A549 treated with Hydrocortisone at 1 μM for 4 hours (cell line): ENCODE measurements around the gene TMEM121. TPM values are rescaled to one million over a fixed set of nuclear protein-coding genes. Genes with fewer than 3 reads are reported as not detected.

Experiments used
- total RNA-seq: library from RNA; stranded (reverse); fragments of 200-300 nt; extraction: Qiagen RNA extraction; gene quantifications from 5 replicates; pipeline ENCODE4 v1.2.3, GENCODE V29; 2022

The TMEM121 gene
- total RNA-seq = 4.6 to 9.5 TPM (median 8.0 TPM) in 5 replicates

GRCh38 chr14:105525861-105526775, at the start of gene TMEM121:
TMEM121 (plus strand) TSS chr14:105526583; CDS start chr14:105528835, 2,252 bp downstream.

GRCh38 chr14:105486163-105486973, 40.0 kb upstream of the TMEM121 start, which contains the start of gene CRIP1:
CRIP1 (plus strand) TSS chr14:105486886; CDS start chr14:105487260, 374 bp downstream.

GRCh38 chr14:105490572-105491365, 35.6 kb upstream of the TMEM121 start, which contains the start of gene TEDC1:
TEDC1 (plus strand) TSS chr14:105491246; CDS start chr14:105491376, 130 bp downstream.

Other genes with a start within 250 kb of the TMEM121 start
- gene BRF1, start 225.6 kb upstream of the TMEM121 start, total RNA-seq = 24.9 to 27.6 TPM (median 26.4 TPM) in 5 replicates
- 22.7 to 28.3 TPM (median 24.5 TPM) in 5 replicates for gene PACS2, start 211.8 kb upstream of the TMEM121 start, total RNA-seq
- 0.32 to 0.84 TPM (median 0.36 TPM) in 5 replicates for gene TEX22, start 128.0 kb upstream of the TMEM121 start, total RNA-seq
- gene MTA1, start 106.8 kb upstream of the TMEM121 start, total RNA-seq = 63.5 to 81.3 TPM (median 77.4 TPM) in 5 replicates
- 116 to 208 TPM (median 198 TPM) in 5 replicates for gene CRIP2, start 51.8 kb upstream of the TMEM121 start, total RNA-seq
- gene CRIP1, start 39.7 kb upstream of the TMEM121 start, total RNA-seq = 1,531 to 1,939 TPM (median 1,820 TPM) in 5 replicates
- gene TEDC1, start 35.3 kb upstream of the TMEM121 start, total RNA-seq = 33.2 to 45.8 TPM (median 44.2 TPM) in 5 replicates